IPS DF 6.9 (cell line): ENCODE data around the gene SNAI3.
A peak's percentile ranks its signal among the peaks of the same experiment; 100 is the strongest.

Experiments used
- DNase-seq: peaks from one replicate; pipeline ENCODE4 v3.0.0-alpha.2; 2013; ENCODE audit warnings: low read depth, low spot score
- H3K27ac ChIP-seq: one replicate; pipeline ENCODE4 v1.5.1; 2013; ENCODE audit warnings: low read length, control low read depth
- H3K27me3 ChIP-seq: 2 replicates; pipeline ENCODE4 v1.6.1; 2013; ENCODE audit warnings: mild to moderate bottlenecking, low read length; ENCODE audit not compliant: control insufficient read depth, insufficient read depth
- H3K36me3 ChIP-seq: 2 replicates; pipeline ENCODE4 v1.6.1; 2013; ENCODE audit warnings: low read length; ENCODE audit not compliant: control insufficient read depth, insufficient read depth
- H3K4me1 ChIP-seq: 2 replicates; pipeline ENCODE4 v1.6.1; 2013; ENCODE audit warnings: low read length; ENCODE audit not compliant: control insufficient read depth, insufficient read depth
- H3K4me3 ChIP-seq: 2 replicates; pipeline ENCODE4 v1.5.1; 2013; ENCODE audit warnings: mild to moderate bottlenecking, low read length
- H3K9me3 ChIP-seq: 2 replicates; pipeline ENCODE4 v1.6.1; 2013; ENCODE audit warnings: low read length, inconsistent platforms; ENCODE audit not compliant: control insufficient read depth, insufficient read depth
- WGBS: extraction: QIAGEN DNeasy Blood & Tissue Kit; methylation state at CpG from one replicate; pipeline ENCODE4 v1.1.7; 2013; ENCODE audit warnings: mixed read lengths, missing lambda C conversion rate; ENCODE audit not compliant: insufficient read length, insufficient coverage; 5-methylcytosine and 5-hydroxymethylcytosine counted together

SNAI3 gene

DNA sequence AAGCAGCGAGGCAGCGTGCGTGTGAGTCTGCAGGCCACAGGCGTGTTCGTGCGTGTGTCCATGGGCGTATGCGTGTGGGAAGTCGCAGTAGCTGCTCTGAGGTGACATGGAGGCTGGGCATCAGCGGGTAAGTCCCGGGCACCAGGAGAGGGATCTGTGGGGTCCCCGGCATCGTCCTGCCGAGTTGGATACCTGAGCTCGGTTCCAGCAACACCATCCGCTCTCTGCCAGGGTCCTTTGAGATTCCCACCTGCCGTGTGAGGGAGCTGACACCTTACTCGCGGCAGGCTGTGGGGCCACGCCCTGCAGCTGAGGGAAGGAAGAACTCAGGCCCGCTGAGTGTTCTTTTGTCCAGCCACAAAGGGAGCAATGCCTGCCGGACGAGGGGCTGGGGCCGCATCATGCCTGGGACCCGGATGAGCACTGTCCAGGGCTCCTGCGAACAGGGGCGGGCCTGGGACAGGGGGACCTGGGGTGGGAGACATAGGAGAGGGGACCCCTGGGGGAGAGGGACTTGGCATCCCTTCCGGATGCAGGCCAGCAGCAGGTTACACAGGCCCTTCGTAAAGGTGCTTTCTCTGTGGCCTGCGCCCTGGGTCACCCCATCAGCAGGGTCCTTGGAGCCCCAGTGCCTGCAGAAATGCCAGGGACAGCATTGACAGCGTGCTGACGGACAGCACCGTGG, 5.0 kb upstream of the SNAI3 start:
- no CpG with 5 or more reads among the region's 33 CpGs for WGBS
- H3K27ac ChIP-seq, result no peak overlapping the region
- H3K36me3 ChIP-seq, result no peaks in the 10 kb centered on the region; the same call in 1 of the 2 replicates
- H3K4me3 ChIP-seq, result no peak overlapping the region
- H3K9me3 ChIP-seq, result no peaks in the 10 kb centered on the region
- DNase-seq, result no peak
- no peaks in the 10 kb centered on the region for H3K27me3 ChIP-seq
- H3K4me1 ChIP-seq, result peaks cover 2% of the 10 kb centered on the region; the same call in 1 of the 2 replicates

DNA sequence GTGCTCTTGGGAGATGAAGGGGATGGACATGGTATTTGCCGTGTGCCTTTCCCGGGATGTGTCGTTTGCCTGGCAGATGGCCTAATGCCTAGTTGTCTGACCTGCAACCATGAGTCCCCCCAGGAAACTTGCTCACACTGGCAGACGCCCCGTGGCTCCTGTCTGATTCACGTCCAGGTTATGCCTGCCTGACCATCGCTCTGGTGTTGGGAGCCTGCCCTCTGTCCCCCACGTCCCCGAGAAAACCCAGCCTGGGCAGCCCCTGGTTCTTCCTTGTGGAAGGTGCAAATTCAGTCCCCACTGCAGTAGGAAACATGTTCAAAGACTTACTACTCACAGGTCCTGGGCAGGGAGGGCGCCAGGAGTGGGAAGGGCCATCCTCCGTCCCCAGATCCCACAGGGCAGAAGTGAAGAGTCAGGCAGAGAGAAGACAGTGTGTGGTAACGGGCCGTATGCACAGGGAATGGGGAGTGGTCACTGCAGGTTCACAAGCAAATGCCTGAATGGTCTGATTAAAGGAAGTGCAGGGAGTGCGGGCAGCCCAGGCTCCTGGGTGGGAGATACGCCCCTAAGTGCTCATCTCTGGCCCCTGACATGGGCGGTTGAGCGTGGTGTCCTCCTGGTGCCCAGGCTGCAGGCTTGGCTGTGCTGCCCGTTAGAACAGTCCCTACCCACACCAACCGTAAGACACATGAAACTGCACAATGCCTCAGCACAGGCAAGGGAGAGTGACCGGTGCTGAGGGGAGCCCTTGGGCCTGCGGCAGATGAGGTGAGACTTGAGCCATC, 4.2 kb upstream of the SNAI3 start:
- no peaks in the 10 kb centered on the region; the same call in 1 of the 2 replicates for H3K36me3 ChIP-seq
- H3K27me3 ChIP-seq, result no peaks in the 10 kb centered on the region
- no peak for DNase-seq
- no CpG with 5 or more reads among the region's 21 CpGs for WGBS
- peaks cover 2% of the 10 kb centered on the region; the same call in 1 of the 2 replicates for H3K4me1 ChIP-seq
- H3K4me3 ChIP-seq, result no peak overlapping the region
- no peaks in the 10 kb centered on the region for H3K9me3 ChIP-seq
- H3K27ac ChIP-seq, result no peak overlapping the region

DNA sequence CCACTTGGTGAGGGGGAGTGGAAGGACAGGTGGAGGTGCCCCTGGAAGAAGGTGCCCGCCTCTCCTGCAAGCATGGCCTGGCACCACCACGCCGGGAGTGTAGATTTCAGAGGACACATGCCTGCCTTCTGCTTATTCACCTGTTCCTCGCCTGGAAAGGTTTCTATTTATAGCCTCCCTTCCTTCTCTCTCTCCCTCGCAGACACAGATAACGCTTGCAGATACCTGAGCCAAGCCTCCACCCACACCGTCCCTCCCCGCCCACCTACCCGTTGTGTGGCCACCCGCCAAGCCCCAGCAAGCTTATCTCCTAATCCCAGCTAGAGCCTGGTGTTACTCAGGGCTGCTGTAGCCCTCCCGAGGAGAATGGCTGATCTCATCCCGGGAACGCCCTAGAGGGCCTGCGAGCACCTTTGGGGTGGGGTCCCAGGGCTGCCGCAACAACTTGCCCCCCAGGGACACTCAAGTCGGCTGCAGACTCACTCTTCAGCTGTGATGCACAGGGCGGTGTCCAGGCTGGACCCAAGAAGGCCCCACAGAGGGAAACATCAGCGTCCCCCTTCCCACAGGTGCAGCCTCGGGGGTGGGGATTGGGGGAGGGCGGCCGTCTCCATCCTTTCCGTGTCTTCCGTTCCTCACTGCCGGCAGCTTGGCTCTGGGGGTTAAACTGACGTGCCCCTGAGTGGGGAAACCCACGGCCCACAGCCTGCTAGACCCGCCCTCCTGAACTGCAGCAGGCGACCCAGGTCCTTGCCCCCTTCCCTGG, 1.9 kb upstream of the SNAI3 start:
- WGBS, result no CpG with 5 or more reads among the region's 28 CpGs
- no peak for DNase-seq
- H3K4me1 ChIP-seq, result peaks cover 2% of the 10 kb centered on the region; the same call in 1 of the 2 replicates
- no peaks in the 10 kb centered on the region for H3K9me3 ChIP-seq
- no peak overlapping the region for H3K4me3 ChIP-seq
- H3K27ac ChIP-seq, result no peak overlapping the region
- no peaks in the 10 kb centered on the region for H3K27me3 ChIP-seq
- no peaks in the 10 kb centered on the region; the same call in 1 of the 2 replicates for H3K36me3 ChIP-seq

DNA sequence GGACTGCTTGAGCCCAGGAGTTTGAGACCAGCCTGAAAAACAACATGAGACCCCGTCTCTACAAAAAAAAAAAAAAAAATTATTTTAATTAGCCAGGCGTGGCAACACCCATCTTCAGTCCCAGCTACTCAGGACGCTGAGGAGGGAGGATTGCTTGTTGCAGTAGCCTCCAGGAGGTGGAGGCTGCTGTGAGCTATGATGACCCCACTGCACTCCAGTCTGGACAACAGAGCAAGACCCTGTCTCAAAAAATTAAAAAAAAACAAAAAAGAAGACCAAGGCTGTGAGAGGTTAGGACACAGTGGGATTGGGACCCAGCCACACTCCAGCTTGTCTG, 1.3 kb upstream of the SNAI3 start:
- no CpG with 5 or more reads among the region's 3 CpGs for WGBS
- Histone ChIP-seq H3K36me3 (no peaks in the 10 kb centered on the region; the same call in 1 of the 2 replicates), H3K9me3 (no peaks in the 10 kb centered on the region), H3K27ac (no peak overlapping the region), H3K4me1 (peaks cover 2% of the 10 kb centered on the region; the same call in 1 of the 2 replicates), H3K27me3 (no peaks in the 10 kb centered on the region), H3K4me3 (no peak overlapping the region)
- DNase-seq, result no peak

DNA sequence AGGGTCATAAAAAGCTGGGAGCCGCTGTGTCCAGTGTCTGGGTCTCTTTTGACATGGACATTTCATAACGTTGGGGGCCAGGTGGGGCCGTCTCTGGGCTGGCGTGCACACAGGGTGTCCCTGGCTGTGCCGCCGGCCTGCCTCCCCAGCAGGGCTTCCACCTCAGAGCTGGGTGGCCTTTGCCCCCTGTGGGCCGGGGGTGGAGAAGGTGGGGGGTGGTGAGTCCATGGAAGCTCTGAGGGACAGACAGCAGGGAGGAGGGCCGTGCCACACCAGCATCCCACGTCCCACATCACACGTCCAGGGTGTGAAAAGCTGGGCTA, 908 bp upstream of the SNAI3 start:
- H3K4me3 ChIP-seq, result no peak overlapping the region
- H3K36me3 ChIP-seq, result no peaks in the 10 kb centered on the region; the same call in 1 of the 2 replicates
- no peak for DNase-seq
- H3K27ac ChIP-seq, result no peak overlapping the region
- no peaks in the 10 kb centered on the region for H3K27me3 ChIP-seq
- no CpG with 5 or more reads among the region's 10 CpGs for WGBS
- H3K4me1 ChIP-seq, result peaks cover 2% of the 10 kb centered on the region; the same call in 1 of the 2 replicates
- no peaks in the 10 kb centered on the region for H3K9me3 ChIP-seq

DNA sequence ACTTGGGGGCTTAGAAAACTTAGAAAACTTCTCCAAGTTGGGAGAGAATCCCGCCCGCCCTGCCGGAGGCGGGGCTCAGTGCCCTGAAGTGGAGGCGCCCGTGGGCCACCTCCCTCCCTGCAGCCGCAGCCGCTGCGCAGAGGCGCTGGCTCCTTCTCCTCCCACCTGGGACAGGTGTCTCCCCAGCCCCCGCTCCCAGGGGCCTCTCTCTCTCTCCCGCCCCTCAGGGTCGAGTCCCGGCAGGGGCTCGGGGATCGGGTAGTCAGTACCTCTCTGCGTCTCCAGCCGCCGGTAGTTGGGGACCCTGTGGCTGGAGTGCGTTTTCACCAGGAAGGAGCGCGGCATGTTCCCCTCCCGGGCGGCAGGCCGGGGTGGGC, 257 bp downstream of the SNAI3 start:
- no peak for DNase-seq
- Histone ChIP-seq H3K27ac (no peak overlapping the region), H3K4me1 (peaks cover 2% of the 10 kb centered on the region; the same call in 1 of the 2 replicates)

DNA sequence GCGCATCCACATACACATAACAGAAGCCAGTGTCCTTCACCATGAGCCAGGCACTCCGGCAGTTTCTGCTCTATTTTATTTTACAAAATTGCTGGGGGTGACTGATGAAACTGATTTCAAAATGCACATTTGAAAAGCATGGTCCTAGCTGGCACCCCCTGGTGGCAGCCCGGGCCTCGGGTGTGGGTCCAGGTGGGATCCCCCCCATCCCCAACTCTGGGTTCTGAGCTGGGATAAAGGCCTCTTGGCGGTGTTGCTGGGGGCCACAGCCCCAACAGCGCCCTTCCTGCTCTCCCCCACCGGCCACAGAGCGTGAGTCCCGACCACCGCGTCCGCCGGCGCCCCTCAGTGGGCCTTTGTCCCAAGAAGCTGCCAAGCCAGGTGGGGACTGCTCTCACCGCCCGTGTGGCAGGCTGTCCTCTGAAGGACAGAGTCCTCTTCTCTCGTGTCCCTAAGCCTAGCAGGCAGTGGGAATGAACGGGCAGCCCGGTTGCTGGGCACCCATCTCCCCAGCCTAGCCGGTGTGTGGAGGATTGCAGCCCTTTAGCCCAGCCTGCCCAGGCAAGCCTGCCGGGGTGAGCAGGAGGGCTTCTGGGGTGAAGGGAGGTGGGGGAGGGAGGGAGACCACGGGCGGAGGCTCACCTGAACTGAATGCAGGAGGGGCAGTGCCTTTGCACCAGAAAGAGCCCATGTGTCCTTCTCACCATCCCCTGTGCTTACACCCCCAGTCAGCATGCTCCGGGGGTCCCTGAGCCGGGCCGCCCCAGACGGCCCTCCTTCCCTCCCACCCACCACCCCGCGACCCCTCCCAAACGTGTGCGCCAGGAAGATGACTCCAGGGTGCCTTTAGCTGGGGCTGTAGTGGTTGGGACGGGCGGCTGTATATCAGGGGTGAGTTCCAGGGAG, 898 bp downstream of the SNAI3 start:
- H3K27ac ChIP-seq, result no peak overlapping the region

More for the DNA sequence above, 257 bp downstream of the SNAI3 start:
- WGBS, result no CpG with 5 or more reads among the region's 25 CpGs
- Histone ChIP-seq H3K36me3 (no peaks in the 10 kb centered on the region; the same call in 1 of the 2 replicates), H3K4me3 (peak overlapping the region; percentile 58; the same call in 1 of the 2 replicates), H3K9me3 (no peaks in the 10 kb centered on the region), H3K27me3 (no peaks in the 10 kb centered on the region)

DNA sequence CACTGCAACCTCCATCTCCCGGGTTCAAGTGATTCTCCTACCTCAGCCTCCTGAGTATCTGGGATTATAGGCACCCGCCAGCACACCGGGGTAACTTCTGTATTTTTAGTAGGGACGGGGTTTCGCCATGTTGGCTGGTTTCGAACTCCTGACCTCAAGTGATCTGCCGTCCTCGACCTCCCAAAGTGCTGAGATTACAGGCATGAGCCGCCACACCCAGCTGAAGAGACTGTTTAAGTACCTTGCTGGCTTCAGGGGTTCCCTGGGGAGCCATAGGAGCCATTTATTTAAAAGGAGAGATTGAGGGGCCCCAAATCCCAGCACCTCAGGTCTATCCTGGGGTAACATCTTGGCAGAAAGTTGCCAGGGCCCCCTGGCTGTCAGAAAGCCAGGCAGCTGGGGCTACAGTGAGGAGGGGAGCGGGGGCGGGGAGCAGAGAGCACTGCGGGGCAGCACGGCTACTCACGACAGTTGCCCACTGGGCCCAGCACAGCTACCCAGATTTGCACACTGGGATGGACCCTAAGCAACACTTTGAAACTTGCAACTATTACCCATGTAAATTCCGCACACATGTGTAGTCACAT, 1.6 kb downstream of the SNAI3 start:
- no CpG with 5 or more reads among the region's 15 CpGs for WGBS
- Histone ChIP-seq H3K4me1 (peaks cover 2% of the 10 kb centered on the region; the same call in 1 of the 2 replicates), H3K27ac (no peak overlapping the region), H3K27me3 (no peaks in the 10 kb centered on the region), H3K4me3 (no peak overlapping the region), H3K9me3 (no peaks in the 10 kb centered on the region), H3K36me3 (no peaks in the 10 kb centered on the region; the same call in 1 of the 2 replicates)
- DNase-seq, result no peak

More for the DNA sequence above, 898 bp downstream of the SNAI3 start:
- Histone ChIP-seq H3K27me3 (no peaks in the 10 kb centered on the region), H3K4me3 (peak overlapping the region; percentile 58; the same call in 1 of the 2 replicates), H3K36me3 (no peaks in the 10 kb centered on the region; the same call in 1 of the 2 replicates), H3K4me1 (peaks cover 2% of the 10 kb centered on the region; the same call in 1 of the 2 replicates), H3K9me3 (no peaks in the 10 kb centered on the region)
- DNase-seq, result no peak
- WGBS, result no CpG with 5 or more reads among the region's 33 CpGs

DNA sequence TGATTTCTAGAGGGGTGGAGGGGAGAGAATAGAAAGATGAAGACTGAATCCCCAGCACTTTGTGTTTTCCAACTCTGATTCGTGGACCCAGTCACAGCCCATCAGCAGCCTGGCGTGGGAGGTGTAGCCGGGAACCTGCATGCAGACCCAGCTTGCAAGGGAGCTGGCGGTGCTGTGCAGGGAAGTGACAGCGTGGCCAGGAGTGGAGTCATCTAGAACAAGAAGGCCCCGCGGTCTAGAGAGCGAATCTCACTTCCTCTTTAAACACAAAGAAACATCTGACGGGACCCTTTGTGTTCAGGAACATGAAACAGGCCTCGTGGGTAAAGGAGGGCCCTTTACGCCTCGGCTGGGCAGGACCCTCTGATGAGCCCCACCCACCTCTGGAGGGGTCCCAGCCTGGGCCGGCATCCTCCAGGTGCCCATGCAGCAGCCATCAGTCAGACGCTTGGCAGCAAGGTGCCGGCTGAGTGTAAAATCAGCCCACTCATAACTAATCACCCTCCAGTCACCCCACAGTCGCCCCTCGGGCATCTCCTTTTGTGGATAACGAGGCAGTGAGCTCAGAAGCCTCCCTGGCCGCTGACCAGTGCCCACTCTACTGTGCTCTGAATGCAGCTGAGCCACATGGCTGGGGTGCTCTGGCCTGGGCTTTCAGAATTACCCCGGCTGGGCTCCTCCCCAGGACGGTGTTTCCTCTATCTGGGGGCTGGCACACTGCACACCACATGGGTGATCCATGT, 4.4 kb downstream of the SNAI3 start:
- Histone ChIP-seq H3K27ac (no peak overlapping the region), H3K4me3 (no peak overlapping the region), H3K9me3 (no peaks in the 10 kb centered on the region), H3K4me1 (peaks cover 2% of the 10 kb centered on the region; the same call in 1 of the 2 replicates), H3K36me3 (no peaks in the 10 kb centered on the region; the same call in 1 of the 2 replicates), H3K27me3 (no peaks in the 10 kb centered on the region)
- no CpG with 5 or more reads among the region's 21 CpGs for WGBS
- no peak for DNase-seq
